Measurements from ENCODE around the gene TDRD5.

The TDRD5 gene

GRCh38 chr1:179591592-179592580 lies at the start of gene TDRD5:
Gene TDRD5, plus strand, starts transcription at chr1:179591832. Its CDS starts 784 bp downstream, at chr1:179592616.
- DNase-seq = no peak

GRCh38 chr1:179545321-179545720 lies 46.3 kb upstream of the TDRD5 start:
- no peak for DNase-seq

GRCh38 chr1:179547021-179547535 lies 44.6 kb upstream of the TDRD5 start:
- no peak for DNase-seq

- DNase-seq = no peak
Observed at GRCh38 chr1:179548666-179549367, 42.8 kb upstream of the TDRD5 start.

- no peak for DNase-seq
Observed at GRCh38 chr1:179549368-179549700, 42.3 kb upstream of the TDRD5 start.

GRCh38 chr1:179550746-179551682 lies 40.6 kb upstream of the TDRD5 start:
- no peak for DNase-seq

GRCh38 chr1:179554427-179554826 lies 37.2 kb upstream of the TDRD5 start:
- DNase-seq = no peak

- DNase-seq = no peak
Observed at GRCh38 chr1:179558078-179558477, 33.6 kb upstream of the TDRD5 start.

GRCh38 chr1:179575497-179576314 lies 15.9 kb upstream of the TDRD5 start, which contains the start of gene NPHS2:
Gene NPHS2, minus strand, starts transcription at chr1:179575948. Its CDS starts 84 bp downstream, at chr1:179575864.
- no peak for DNase-seq

- DNase-seq = no peak
Observed at GRCh38 chr1:179576509-179576908, 15.1 kb upstream of the TDRD5 start.

GRCh38 chr1:179583771-179584320 lies 7.8 kb upstream of the TDRD5 start:
- DNase-seq = no peak

GRCh38 chr1:179586107-179586823 lies 5.4 kb upstream of the TDRD5 start:
- DNase-seq = no peak

- DNase-seq = no peak
Observed at GRCh38 chr1:179587336-179587735, 4.3 kb upstream of the TDRD5 start.

- no peak for DNase-seq
Observed at GRCh38 chr1:179588425-179589024, 3.1 kb upstream of the TDRD5 start.

- DNase-seq = no peak
Observed at GRCh38 chr1:179589509-179589908, 2.1 kb upstream of the TDRD5 start.

- DNase-seq = no peak
Observed at GRCh38 chr1:179590671-179591070, 961 bp upstream of the TDRD5 start.

- no peak for DNase-seq
Observed at GRCh38 chr1:179591253-179591591, 410 bp upstream of the TDRD5 start.

GRCh38 chr1:179598631-179599030 lies 7.0 kb downstream of the TDRD5 start:
- DNase-seq = no peak

- no peak for DNase-seq
Observed at GRCh38 chr1:179599623-179600249, 8.1 kb downstream of the TDRD5 start.

- DNase-seq = no peak
Observed at GRCh38 chr1:179601093-179601492, 9.5 kb downstream of the TDRD5 start.

Data from activated CD8-positive, alpha-beta memory T cell treated with anti-CD3 and anti-CD28 coated beads, Interleukin-2, amount 50 U/mL, for 48 hours (primary cell).